ENCODE results near the gene CROCC2.

The CROCC2 gene

DNA sequence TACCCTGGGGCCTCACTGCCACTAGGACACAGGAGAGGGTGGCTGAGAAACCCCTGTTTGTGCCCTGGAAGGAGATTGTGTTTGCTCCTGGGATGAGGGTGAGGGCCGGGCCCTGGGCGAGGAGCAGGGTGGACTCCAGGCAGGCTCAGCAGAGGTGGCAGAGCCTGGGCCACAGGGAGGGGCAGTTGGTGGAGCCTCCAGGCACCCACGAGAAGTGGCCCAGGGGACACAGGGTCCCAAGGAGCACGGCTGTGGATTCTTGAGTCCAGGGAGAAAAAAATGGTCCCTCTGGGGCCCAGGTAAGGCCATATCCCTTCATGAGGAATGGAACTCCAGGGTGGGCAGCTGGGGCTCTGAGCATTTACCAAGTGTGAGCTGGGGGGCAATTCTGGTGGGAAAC, 18.5 kb upstream of the CROCC2 start:
- no peak for FAIRE-seq
- no peak for TF ChIP-seq POLR2A (IDR thresholded peaks at IDR 0.05; ENCODE audit: low read depth, low read length)
- no peak for TF ChIP-seq POLR2AphosphoS5 (IDR thresholded peaks at IDR 0.05; ENCODE audit: low read depth, low read length)
- TF ChIP-seq TAF1 (IDR thresholded peaks at IDR 0.05; ENCODE audit: borderline replicate concordance, low read depth, low read length) = no peak
- no peak for DNase-seq (ENCODE audit: insufficient read length)

GRCh38 chr2:240888130-240888889, 17.8 kb upstream of the CROCC2 start:
- no peak for DNase-seq (ENCODE audit: insufficient read length)
- FAIRE-seq = no peak
- no peak for TF ChIP-seq POLR2AphosphoS5 (IDR thresholded peaks at IDR 0.05; ENCODE audit: low read depth, low read length)
- no peak for TF ChIP-seq POLR2A (IDR thresholded peaks at IDR 0.05; ENCODE audit: low read depth, low read length)
- TF ChIP-seq TAF1 (IDR thresholded peaks at IDR 0.05; ENCODE audit: borderline replicate concordance, low read depth, low read length) = no peak

GRCh38 chr2:240888890-240889573, 17.1 kb upstream of the CROCC2 start:
- FAIRE-seq (no peak), DNase-seq (ENCODE audit: insufficient read length) (no peak)
- no peak for TF ChIP-seq POLR2AphosphoS5 (IDR thresholded peaks at IDR 0.05; ENCODE audit: low read depth, low read length)
- no peak for TF ChIP-seq TAF1 (IDR thresholded peaks at IDR 0.05; ENCODE audit: borderline replicate concordance, low read depth, low read length)

- no peak for TF ChIP-seq TAF1 (IDR thresholded peaks at IDR 0.05; ENCODE audit: borderline replicate concordance, low read depth, low read length)
- DNase-seq (ENCODE audit: insufficient read length) (no peak), FAIRE-seq (no peak)
Measured at GRCh38 chr2:240889601-240890560, 16.3 kb upstream of the CROCC2 start.

DNA sequence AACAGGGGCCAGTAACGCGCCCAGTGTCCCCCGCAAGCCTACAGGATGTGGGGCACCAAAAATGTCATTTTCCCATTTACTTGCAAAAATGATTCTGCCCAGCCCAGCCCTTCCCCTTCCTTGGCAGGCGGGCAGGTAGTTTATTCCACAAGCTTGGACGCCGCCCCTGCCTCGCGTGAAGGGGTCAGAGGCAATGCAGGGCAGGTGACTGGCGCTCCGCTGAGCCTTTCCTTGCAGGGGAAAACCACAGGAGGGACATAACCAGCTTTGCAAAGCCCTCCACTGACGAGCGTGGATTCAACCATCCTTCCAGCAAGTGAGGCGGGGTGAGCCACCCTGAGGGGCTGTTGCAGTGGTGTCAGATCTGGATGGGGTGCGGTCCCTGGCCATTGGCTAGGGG, 15.4 kb upstream of the CROCC2 start:
- FAIRE-seq (no peak), DNase-seq (ENCODE audit: insufficient read length) (no peak)
- no peak for TF ChIP-seq TAF1 (IDR thresholded peaks at IDR 0.05; ENCODE audit: borderline replicate concordance, low read depth, low read length)
- no peak for TF ChIP-seq POLR2AphosphoS5 (IDR thresholded peaks at IDR 0.05; ENCODE audit: low read depth, low read length)
- TF ChIP-seq POLR2A (IDR thresholded peaks at IDR 0.05; ENCODE audit: low read depth, low read length) = no peak

- no peak for TF ChIP-seq POLR2AphosphoS5 (IDR thresholded peaks at IDR 0.05; ENCODE audit: low read depth, low read length)
- TF ChIP-seq TAF1 (IDR thresholded peaks at IDR 0.05; ENCODE audit: borderline replicate concordance, low read depth, low read length) = no peak
- TF ChIP-seq POLR2A (IDR thresholded peaks at IDR 0.05; ENCODE audit: low read depth, low read length) = no peak
- no peak for FAIRE-seq
- no peak for DNase-seq (ENCODE audit: insufficient read length)
Measured at GRCh38 chr2:240891492-240892340, 14.4 kb upstream of the CROCC2 start.

DNA sequence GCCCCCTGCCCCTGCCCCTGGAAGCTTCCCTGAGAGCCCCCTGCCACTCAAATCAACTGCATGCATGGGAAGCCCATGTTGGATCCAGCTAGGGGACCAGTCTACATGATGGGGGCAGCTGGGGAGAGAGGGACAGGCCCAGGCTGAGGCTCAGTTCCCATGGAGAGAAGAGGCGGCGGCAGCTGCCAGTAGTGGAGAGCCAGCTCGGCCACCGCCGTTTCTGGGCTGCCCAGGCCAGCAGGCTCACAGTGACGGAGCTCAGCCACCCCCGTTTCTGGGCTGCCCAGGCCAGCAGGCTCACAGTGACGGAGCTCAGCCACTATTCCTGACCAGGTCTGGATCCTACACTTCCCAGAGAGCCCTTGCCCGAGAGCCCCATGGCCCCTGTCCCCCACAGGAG, 13.8 kb upstream of the CROCC2 start:
- TF ChIP-seq TAF1 (IDR thresholded peaks at IDR 0.05; ENCODE audit: borderline replicate concordance, low read depth, low read length) (no peak), POLR2A (IDR thresholded peaks at IDR 0.05; ENCODE audit: low read depth, low read length) (no peak), POLR2AphosphoS5 (IDR thresholded peaks at IDR 0.05; ENCODE audit: low read depth, low read length) (no peak)
- no peak for FAIRE-seq
- no peak for DNase-seq (ENCODE audit: insufficient read length)

DNA sequence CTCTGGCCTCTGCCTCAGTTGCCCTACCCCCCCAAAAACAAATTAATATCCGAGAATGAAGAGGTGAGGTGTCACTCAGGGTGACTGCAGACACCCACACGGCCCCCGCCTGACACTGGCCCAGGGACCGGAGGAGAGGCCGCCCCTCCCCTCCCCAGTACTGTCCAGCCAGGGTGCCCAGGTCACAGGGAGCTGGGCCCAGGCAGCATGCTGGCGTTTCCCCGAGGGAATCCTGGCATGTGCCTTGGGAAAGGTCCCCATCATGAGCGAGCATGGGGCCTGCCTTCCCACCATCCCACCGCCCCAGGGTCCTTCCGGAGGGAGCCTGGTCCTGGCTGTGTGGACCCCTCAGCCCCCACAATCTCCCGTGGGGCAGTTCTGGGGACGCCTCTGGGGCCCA, 13.2 kb upstream of the CROCC2 start:
- TF ChIP-seq POLR2A (IDR thresholded peaks at IDR 0.05; ENCODE audit: low read depth, low read length) (no peak), POLR2AphosphoS5 (IDR thresholded peaks at IDR 0.05; ENCODE audit: low read depth, low read length) (no peak), TAF1 (IDR thresholded peaks at IDR 0.05; ENCODE audit: borderline replicate concordance, low read depth, low read length) (no peak)
- DNase-seq (ENCODE audit: insufficient read length) (no peak), FAIRE-seq (no peak)

DNA sequence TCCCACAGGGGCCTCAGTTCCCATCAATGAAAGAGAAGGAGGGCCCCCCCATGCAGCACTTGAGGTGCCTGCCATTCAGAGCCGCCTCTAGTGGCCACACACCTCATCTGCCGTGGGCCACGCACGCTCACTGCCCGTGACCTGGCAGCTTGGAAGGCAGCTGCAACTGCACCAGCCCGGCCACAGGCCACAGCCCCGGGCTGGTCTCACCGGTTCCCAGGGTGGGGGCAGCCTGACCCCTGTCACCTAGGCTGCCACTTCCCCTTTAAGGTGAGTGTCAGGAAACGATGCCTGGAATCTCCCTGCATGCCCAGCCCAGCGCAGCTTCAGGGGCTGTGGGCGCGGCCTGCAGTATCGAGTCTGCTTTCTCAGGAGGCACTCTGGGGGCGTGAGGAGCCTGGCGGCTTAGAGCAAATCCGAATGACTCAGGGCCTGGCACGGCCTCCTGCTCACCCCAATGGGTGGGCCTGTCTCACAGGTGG, 12.7 kb upstream of the CROCC2 start:
- TF ChIP-seq TAF1 (IDR thresholded peaks at IDR 0.05; ENCODE audit: borderline replicate concordance, low read depth, low read length) = no peak
- TF ChIP-seq POLR2A (IDR thresholded peaks at IDR 0.05; ENCODE audit: low read depth, low read length) = no peak
- TF ChIP-seq POLR2AphosphoS5 (IDR thresholded peaks at IDR 0.05; ENCODE audit: low read depth, low read length) = no peak
- DNase-seq (ENCODE audit: insufficient read length) = no peak
- no peak for FAIRE-seq

DNA sequence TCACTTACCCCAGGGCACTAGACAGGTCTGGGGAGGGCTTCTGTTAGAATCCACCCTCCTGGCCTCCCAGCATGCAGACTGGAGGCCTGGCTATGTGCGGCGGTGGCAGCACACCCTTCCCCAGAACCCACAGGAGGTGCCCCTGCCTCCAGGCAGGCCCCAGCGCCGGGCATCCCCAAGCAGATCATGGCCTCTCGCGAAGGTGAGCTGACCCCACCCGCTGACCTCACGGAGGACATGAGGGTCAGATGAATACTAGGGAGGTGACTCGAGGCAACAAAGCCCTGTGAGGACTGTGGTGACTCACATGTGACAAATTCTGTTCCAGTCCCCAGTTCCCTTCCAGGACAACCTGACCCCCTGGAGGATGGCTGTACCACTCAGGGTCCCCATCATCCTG, 12.1 kb upstream of the CROCC2 start:
- no peak for FAIRE-seq
- no peak for TF ChIP-seq TAF1 (IDR thresholded peaks at IDR 0.05; ENCODE audit: borderline replicate concordance, low read depth, low read length)
- TF ChIP-seq POLR2A (IDR thresholded peaks at IDR 0.05; ENCODE audit: low read depth, low read length) = no peak
- no peak for TF ChIP-seq POLR2AphosphoS5 (IDR thresholded peaks at IDR 0.05; ENCODE audit: low read depth, low read length)
- DNase-seq (ENCODE audit: insufficient read length) = no peak

Measured in GM12892 (cell line).